GM18873 (cell line): ENCODE data around the gene PATJ.
"Not testable (repeated sequence)": the region's sequence is repeated elsewhere in the genome, so short reads cannot be mapped to it uniquely, and the experiment has no call there.

ENCODE experiments used
- ATAC-seq: cut with Tn5 transposase; IDR thresholded peaks from one replicate; pipeline ENCODE4 v1.9.1; 2021; ENCODE audit warnings: mild to moderate bottlenecking, moderate library complexity, moderate number of reproducible peaks; ENCODE audit not compliant: unreplicated experiment, low FRiP score

PATJ gene

GRCh38 chr1:61931587-61932279 is 189.5 kb downstream of the PATJ start:
- no peak for ATAC-seq

GRCh38 chr1:61935516-61935915 is 193.2 kb downstream of the PATJ start:
- no peak for ATAC-seq

GRCh38 chr1:61936839-61937238 is 194.6 kb downstream of the PATJ start:
- no peak for ATAC-seq

GRCh38 chr1:61941794-61942193 is 199.5 kb downstream of the PATJ start:
- no peak for ATAC-seq

GRCh38 chr1:61942856-61943255 is 200.6 kb downstream of the PATJ start:
- no peak for ATAC-seq

GRCh38 chr1:61948685-61949084 is 206.4 kb downstream of the PATJ start:
- not testable (repeated sequence) for ATAC-seq

GRCh38 chr1:61950418-61950817 is 208.1 kb downstream of the PATJ start:
- ATAC-seq, result no peak

- ATAC-seq, result no peak
These were observed 209.7 kb downstream of the PATJ start for GRCh38 chr1:61951731-61952580.

- ATAC-seq, result no peak
These were observed 210.4 kb downstream of the PATJ start for GRCh38 chr1:61952675-61953074.

GRCh38 chr1:61953076-61953789 is 211.0 kb downstream of the PATJ start:
- no peak for ATAC-seq

GRCh38 chr1:61953790-61954150 is 211.5 kb downstream of the PATJ start:
- no peak for ATAC-seq

- ATAC-seq, result no peak
These were observed 213.0 kb downstream of the PATJ start for GRCh38 chr1:61955261-61955660.

GRCh38 chr1:61956016-61956645 is 213.9 kb downstream of the PATJ start:
- ATAC-seq, result no peak

- ATAC-seq, result no peak
These were observed 214.5 kb downstream of the PATJ start for GRCh38 chr1:61956784-61957183.

- no peak for ATAC-seq
These were observed 218.7 kb downstream of the PATJ start for GRCh38 chr1:61961009-61961408.

GRCh38 chr1:61962631-61963030 is 220.4 kb downstream of the PATJ start:
- no peak for ATAC-seq

- not testable (repeated sequence) for ATAC-seq
These were observed 224.4 kb downstream of the PATJ start for GRCh38 chr1:61966450-61967225.

GRCh38 chr1:61967750-61968149 is 225.5 kb downstream of the PATJ start:
- no peak for ATAC-seq

GRCh38 chr1:61968869-61969268 is 226.6 kb downstream of the PATJ start:
- ATAC-seq, result no peak
